ENCODE results near the gene ATP6V1G3. TPM values are rescaled to one million over a fixed set of nuclear protein-coding genes. Genes with fewer than 3 reads are reported as not detected.

The ATP6V1G3 gene
- total RNA-seq, 4 donors from 2014 or later, result not detected

- Histone ChIP-seq H3K27ac (replicated peaks in 1 of 4) (no peak overlapping the region), H3K4me1 (no peaks in the 10 kb centered on the region), H3K9me3 (no peaks in the 10 kb centered on the region), H3K36me3 (no peaks in the 10 kb centered on the region), H3K27me3 (no peaks in the 10 kb centered on the region), H3K4me3 (no peak overlapping the region)
- DNase-seq (ENCODE audit: extremely low spot score), result no peak
- intact Hi-C loops (cut with DNase I), result no loop called here
- TF ChIP-seq EP300 (IDR thresholded peaks at IDR 0.05) (no peak), CTCF (IDR thresholded peaks at IDR 0.05) (no peak), POLR2A (IDR thresholded peaks at IDR 0.05; ENCODE audit: low read depth) (no peak), POLR2AphosphoS5 (IDR thresholded peaks at IDR 0.05) (no peak)
- 56% methylated on average over 2 of the region's 2 CpGs for WGBS
Measured at GRCh38 chr1:198523182-198523950, 17.1 kb downstream of the ATP6V1G3 start.

GRCh38 chr1:198520524-198521254, 19.8 kb downstream of the ATP6V1G3 start:
- no peak for DNase-seq (ENCODE audit: extremely low spot score)
- Histone ChIP-seq H3K9me3 (no peaks in the 10 kb centered on the region), H3K27me3 (no peaks in the 10 kb centered on the region), H3K36me3 (no peaks in the 10 kb centered on the region), H3K27ac (replicated peaks in 1 of 4) (no peak overlapping the region), H3K4me1 (no peaks in the 10 kb centered on the region), H3K4me3 (no peak overlapping the region)
- intact Hi-C loops (cut with DNase I), result no loop called here
- 79% methylated on average over 5 of the region's 5 CpGs for WGBS
- no peak for TF ChIP-seq CTCF (IDR thresholded peaks at IDR 0.05)
- TF ChIP-seq POLR2A (IDR thresholded peaks at IDR 0.05; ENCODE audit: low read depth), result no peak
- TF ChIP-seq POLR2AphosphoS5 (IDR thresholded peaks at IDR 0.05), result no peak
- no peak for TF ChIP-seq EP300 (IDR thresholded peaks at IDR 0.05)

GRCh38 chr1:198519639-198520501, 20.6 kb downstream of the ATP6V1G3 start:
- intact Hi-C loops (cut with DNase I), result no loop called here
- Histone ChIP-seq H3K9me3 (no peaks in the 10 kb centered on the region), H3K4me3 (no peak overlapping the region), H3K27me3 (no peaks in the 10 kb centered on the region), H3K4me1 (no peaks in the 10 kb centered on the region), H3K36me3 (no peaks in the 10 kb centered on the region), H3K27ac (replicated peaks in 1 of 4) (no peak overlapping the region)
- 82% methylated on average over 10 of the region's 10 CpGs for WGBS
- TF ChIP-seq CTCF (IDR thresholded peaks at IDR 0.05) (no peak), EP300 (IDR thresholded peaks at IDR 0.05) (no peak), POLR2A (IDR thresholded peaks at IDR 0.05; ENCODE audit: low read depth) (no peak), POLR2AphosphoS5 (IDR thresholded peaks at IDR 0.05) (no peak)
- DNase-seq (ENCODE audit: extremely low spot score), result no peak

- TF ChIP-seq POLR2AphosphoS5 (IDR thresholded peaks at IDR 0.05), result no peak
- TF ChIP-seq POLR2A (IDR thresholded peaks at IDR 0.05; ENCODE audit: low read depth), result no peak
- TF ChIP-seq EP300 (IDR thresholded peaks at IDR 0.05), result no peak
- no peak for TF ChIP-seq CTCF (IDR thresholded peaks at IDR 0.05)
- H3K36me3 ChIP-seq, result no peaks in the 10 kb centered on the region
- H3K4me1 ChIP-seq, result no peaks in the 10 kb centered on the region
- H3K27ac ChIP-seq (replicated peaks in 1 of 4), result no peak overlapping the region
- H3K9me3 ChIP-seq, result no peaks in the 10 kb centered on the region
- no peaks in the 10 kb centered on the region for H3K27me3 ChIP-seq
- no peak overlapping the region for H3K4me3 ChIP-seq
- intact Hi-C loops (cut with DNase I), result no loop called here
- DNase-seq (ENCODE audit: extremely low spot score), result no peak
Measured at GRCh38 chr1:198517623-198518199, 22.8 kb downstream of the ATP6V1G3 start.
